Smooth muscle cell of bladder (primary cell): ENCODE results near the gene OR4D11. TPM values are rescaled to one million over a fixed set of nuclear protein-coding genes. Genes with fewer than 3 reads are reported as not detected.

Experiments used
- total RNA-seq: library from RNA; depleted of rRNA; stranded (reverse); fragments of >200 nt; gene quantifications from 2 replicates; pipeline ENCODE4 v1.2.3, GENCODE V29; 2014

The OR4D11 gene
- total RNA-seq: not detected in 2 replicates

DNA sequence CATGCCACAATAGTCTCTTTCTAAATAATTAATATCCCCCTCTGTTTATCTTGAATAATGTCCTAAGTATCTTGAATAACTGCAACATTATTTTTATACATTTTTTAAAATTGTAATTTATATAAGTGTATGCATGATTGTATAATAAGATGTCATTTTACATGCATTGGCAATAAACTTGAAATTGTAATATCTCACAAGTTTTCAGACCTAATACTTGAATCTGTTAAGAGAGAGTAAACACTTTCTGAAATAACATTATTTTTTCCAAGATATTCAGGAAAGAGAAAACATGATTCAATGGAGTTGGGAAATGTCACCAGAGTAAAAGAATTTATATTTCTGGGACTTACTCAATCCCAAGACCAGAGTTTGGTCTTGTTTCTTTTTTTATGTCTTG, at the start of gene OR4D11:
OR4D11 (plus strand) TSS at position 301 of the 400 bp plus-strand sequence; CDS start at position 301, 0 bp downstream.

GRCh38 chr11:59456661-59457060, 46.7 kb upstream of the OR4D11 start, which contains the start of gene OR4D6:
Gene OR4D6, plus strand, starts transcription at chr11:59456961. Its CDS starts 0 bp downstream, at chr11:59456961.

GRCh38 chr11:59473015-59473414, 30.4 kb upstream of the OR4D11 start, which contains the start of gene OR4D10:
Gene OR4D10, plus strand, starts transcription at chr11:59473315. Its CDS starts 4,115 bp downstream, at chr11:59477430.

DNA sequence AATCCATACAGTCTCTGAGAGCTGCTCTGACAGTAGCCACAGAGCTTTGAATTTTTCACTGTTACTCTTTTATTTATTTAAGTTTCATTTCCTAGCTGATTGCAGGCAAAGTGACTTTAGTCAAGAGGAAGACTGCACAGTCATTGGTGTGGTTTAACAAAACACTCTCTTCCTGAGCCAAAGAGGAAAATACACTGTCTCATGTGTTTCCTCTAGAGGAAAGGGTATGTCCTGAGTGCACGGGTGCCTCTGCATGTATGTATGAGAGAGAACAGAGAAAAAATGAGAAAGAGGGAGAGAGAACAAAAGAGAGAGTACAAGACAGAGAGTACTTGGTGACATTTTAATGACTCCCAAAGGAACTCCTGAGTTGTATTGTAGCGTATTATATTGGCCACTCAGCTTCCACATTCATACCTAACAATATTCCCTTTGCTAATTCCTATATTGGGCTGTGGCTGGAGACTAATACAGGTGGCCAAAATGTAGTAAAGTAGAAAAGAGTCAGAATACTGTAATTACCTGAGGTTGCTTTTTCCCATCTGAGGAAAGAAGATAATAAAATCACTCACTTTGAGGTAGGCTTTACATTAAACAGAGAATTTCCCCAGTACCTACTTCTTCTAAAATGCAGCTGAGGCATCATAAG, 7.7 kb downstream of the OR4D11 start, which contains the start of gene OR4D9:
OR4D9 (plus strand) TSS at position 599 of the 649 bp plus-strand sequence. CDS start 3,374 bp downstream, outside the sequence.

Other genes starting within 250 kb of the OR4D11 start
- not detected in 2 replicates for gene OR5AN1, start 144.7 kb upstream of the OR4D11 start, total RNA-seq
- not detected in 2 replicates for gene OR5A2, start 77.2 kb upstream of the OR4D11 start, total RNA-seq
- gene OR5A1, start 67.1 kb upstream of the OR4D11 start, total RNA-seq: not detected in 2 replicates
- gene OR4D6, start 46.6 kb upstream of the OR4D11 start, total RNA-seq: not detected in 2 replicates
- not detected in 2 replicates for gene OR4D10, start 30.3 kb upstream of the OR4D11 start, total RNA-seq
- not detected in 2 replicates for gene OR4D9, start 8.0 kb downstream of the OR4D11 start, total RNA-seq
- gene OSBP, start 112.2 kb downstream of the OR4D11 start, total RNA-seq: 27.6 and 29.7 TPM in 2 replicates
- 4.1 and 5.3 TPM in 2 replicates for gene PATL1, start 165.5 kb downstream of the OR4D11 start, total RNA-seq
- not detected in 2 replicates for gene OR10V1, start 210.3 kb downstream of the OR4D11 start, total RNA-seq